GM12878 (cell line): ENCODE data around the gene ANLN. TPM values are rescaled to one million over a fixed set of nuclear protein-coding genes. Genes with fewer than 3 reads are reported as not detected.

Experiments used
- ATAC-seq: fragments of 200-7000 bp; cut with Tn5 transposase; 3 replicates; pipeline ENCODE4 v1.9.1; 2020; ENCODE audit warnings: mild to moderate bottlenecking, moderate library complexity
- BruUV-seq: library from RNA; stranded (reverse); fragments of 400-500 nt; replicated peaks from 2 replicates; lab custom pipeline; 2021; lab: Mats Ljungman, UMichigan
- CTCF ChIA-PET: fragments of 300-600 bp; sonication (Branson Sonifier 250); formaldehyde crosslinking; extraction: SDS; loops from one replicate; lab custom pipeline; 2021; ENCODE audit warnings: inconsistent platforms; lab: Yijun Ruan, JAX
- POLR2A ChIA-PET: fragments of 350-600 bp; formaldehyde crosslinking; extraction: SDS; loops from one replicate; lab custom pipeline; 2021; ENCODE audit warnings: inconsistent platforms; lab: Charles Lee
- RAD21 ChIA-PET: fragments of 300-600 bp; sonication (Branson Sonifier 250); formaldehyde crosslinking; loops from one replicate; lab custom pipeline; 2023; ENCODE audit warnings: antibody characterized with exemption; ENCODE audit not compliant: unreplicated experiment; lab: Charles Lee
- SMC1A ChIA-PET: fragments of 300-600 bp; sonication (Branson Sonifier 250); formaldehyde crosslinking; loops from one replicate; lab custom pipeline; 2023; ENCODE audit not compliant: unreplicated experiment, uncharacterized antibody; lab: Charles Lee
- DNase-seq: peaks from one replicate; pipeline ENCODE4 v3.0.0-alpha.2; 2011; ENCODE audit warnings: low read depth, low spot score
- FAIRE-seq: peaks from 3 replicates; lab custom pipeline; 2011; peaks lifted over from hg19 to GRCh38; lab: Jason Lieb, UNC
- H2AFZ ChIP-seq: 2 replicates; pipeline ENCODE4 v1.6.0; 2011; ENCODE audit warnings: low read depth, low read length, control low read depth; ENCODE audit not compliant: control insufficient read depth
- H3K27ac ChIP-seq: 2 replicates; pipeline ENCODE4 v1.5.1; 2011; ENCODE audit warnings: control low read depth; ENCODE audit not compliant: control insufficient read depth, insufficient read depth
- H3K27me3 ChIP-seq, 2 experiments: replicated peaks in 1 of 2; 2 replicates each; pipeline versions ENCODE4 v1.6.0 to v1.6.1; 2011; ENCODE audit warnings: low read length in 1 of 2; ENCODE audit not compliant: control insufficient read depth in 2 of 2, insufficient read depth in 2 of 2
- H3K36me3 ChIP-seq, 2 experiments: 2 replicates each; pipeline ENCODE4 v1.5.1; 2011; ENCODE audit warnings: low read length in 1 of 2; ENCODE audit not compliant: control insufficient read depth in 2 of 2, insufficient read depth in 2 of 2
- H3K4me1 ChIP-seq: 2 replicates; pipeline ENCODE4 v1.6.1; 2011; ENCODE audit warnings: mild to moderate bottlenecking, low read length, moderate library complexity, mixed read lengths; ENCODE audit not compliant: control insufficient read depth, insufficient read depth
- H3K4me2 ChIP-seq: 2 replicates; pipeline ENCODE4 v1.6.0; 2011; ENCODE audit warnings: control low read depth; ENCODE audit not compliant: control insufficient read depth, insufficient read depth
- H3K4me3 ChIP-seq: fragments of 200-600 bp; sonication (generic); 2 replicates; pipeline ENCODE4 v1.5.1; 2016
- H3K79me2 ChIP-seq: 2 replicates; pipeline ENCODE4 v1.6.0; 2011; ENCODE audit warnings: low read length; ENCODE audit not compliant: control insufficient read depth, insufficient read depth
- H3K9ac ChIP-seq: 2 replicates; pipeline ENCODE4 v1.8.0; 2011; ENCODE audit warnings: low read length, control low read depth, mixed read lengths; ENCODE audit not compliant: control insufficient read depth, insufficient read depth
- H3K9me3 ChIP-seq: replicated peaks from 3 replicates; pipeline ENCODE4 v1.5.1; 2011; ENCODE audit warnings: mild to moderate bottlenecking, low read length; ENCODE audit not compliant: control insufficient read depth, insufficient read depth
- H4K20me1 ChIP-seq: 2 replicates; pipeline ENCODE4 v1.6.0; 2011; ENCODE audit not compliant: control insufficient read depth, insufficient read depth
- BMI1 ChIP-seq: fragments of 450-650 bp; IDR thresholded peaks from 2 replicates; pipeline ENCODE4 v1.6.1; 2016; ENCODE audit warnings: mild to moderate bottlenecking, moderate library complexity, borderline replicate concordance
- CBX5 ChIP-seq: sonication (generic); IDR thresholded peaks from 2 replicates; pipeline ENCODE4 v1.6.1; 2016; ENCODE audit warnings: low read depth, moderate library complexity, mild to moderate bottlenecking, inconsistent platforms
- EGR1 ChIP-seq, 2 experiments: IDR thresholded peaks; 1 replicate in 1 of 2; 2 replicates in 1 of 2; pipeline ENCODE4 v1.6.1; 2011 to 2012; ENCODE audit warnings: low read depth in 2 of 2, low read length in 2 of 2, borderline replicate concordance in 1 of 2, mild to moderate bottlenecking in 1 of 2, moderate library complexity in 1 of 2
- ETV6 ChIP-seq, 2 experiments: fragments of 450-650 bp in 1 of 2; IDR thresholded peaks in 1 of 2; conservative IDR thresholded peaks in 1 of 2; 2 replicates each; pipeline ENCODE4 v1.6.1; 2014; ENCODE audit warnings: antibody characterized with exemption in 1 of 2, borderline replicate concordance in 1 of 2, low read depth in 1 of 2, mild to moderate bottlenecking in 1 of 2, moderate library complexity in 1 of 2
- HDAC2 ChIP-seq: fragments of 200-600 bp; sonication (generic); IDR thresholded peaks from 2 replicates; pipeline ENCODE4 v1.6.1; 2017
- IRF5 ChIP-seq: fragments of 450-650 bp; IDR thresholded peaks from 2 replicates; pipeline ENCODE4 v1.6.1; 2017; ENCODE audit warnings: borderline replicate concordance
- NFXL1 ChIP-seq: fragments of 450-650 bp; IDR thresholded peaks from 2 replicates; pipeline ENCODE4 v1.6.1; 2017; ENCODE audit warnings: antibody characterized with exemption, mild to moderate bottlenecking, borderline replicate concordance
- NR2F1 ChIP-seq: fragments of 450-650 bp; conservative IDR thresholded peaks from 2 replicates; pipeline ENCODE4 v1.6.1; 2017; ENCODE audit warnings: mild to moderate bottlenecking
- PKNOX1 ChIP-seq: fragments of 450-650 bp; IDR thresholded peaks from 2 replicates; pipeline ENCODE4 v1.6.1; 2016; ENCODE audit warnings: mild to moderate bottlenecking
- RAD21 ChIP-seq: IDR thresholded peaks from 2 replicates; pipeline ENCODE4 v1.6.1; 2011; ENCODE audit warnings: mild to moderate bottlenecking, low read depth, low read length, moderate library complexity; ENCODE audit not compliant: insufficient read depth
- RAD51 ChIP-seq: fragments of 450-650 bp; IDR thresholded peaks from 2 replicates; pipeline ENCODE4 v1.6.1; 2016; ENCODE audit warnings: moderate library complexity, mild to moderate bottlenecking, inconsistent platforms
- RB1 ChIP-seq: fragments of 450-650 bp; formaldehyde crosslinking; IDR thresholded peaks from 2 replicates; pipeline ENCODE4 v1.6.1; 2017; ENCODE audit warnings: mild to moderate bottlenecking, borderline replicate concordance
- RBBP5 ChIP-seq: fragments of 200-600 bp; sonication (generic); conservative IDR thresholded peaks from 2 replicates; pipeline ENCODE4 v1.6.1; 2016
- RUNX3 ChIP-seq: IDR thresholded peaks from 2 replicates; pipeline ENCODE4 v1.6.1; 2012; ENCODE audit warnings: low read length, inconsistent platforms
- SMAD5 ChIP-seq: IDR thresholded peaks from 2 replicates; pipeline ENCODE4 v1.6.1; 2016; ENCODE audit warnings: antibody characterized with exemption, low read depth
- STAT3 ChIP-seq: IDR thresholded peaks from 2 replicates; pipeline ENCODE4 v1.6.1; 2011; ENCODE audit warnings: low read depth, low read length, improper control_type of control experiment
- SUZ12 ChIP-seq: fragments of 200-600 bp; sonication (generic); IDR thresholded peaks from one replicate; pipeline ENCODE4 v1.6.1; 2018; ENCODE audit warnings: antibody characterized with exemption, mild to moderate bottlenecking; ENCODE audit not compliant: unreplicated experiment
- WRNIP1 ChIP-seq: IDR thresholded peaks from 2 replicates; pipeline ENCODE4 v1.6.1; 2011; ENCODE audit warnings: low read depth, low read length, improper control_type of control experiment, borderline replicate concordance
- ZNF274 ChIP-seq: IDR thresholded peaks from one replicate; pipeline ENCODE4 v1.8.0; 2011; ENCODE audit not compliant: insufficient read length, insufficient read depth
- WGBS: methylation state at CpG from one replicate; pipeline ENCODE4 v1.1.6; 2016; ENCODE audit warnings: low lambda C conversion rate; ENCODE audit not compliant: insufficient replicate concordance, insufficient coverage; ENCODE audit errors: missing lambda C conversion rate; 5-methylcytosine and 5-hydroxymethylcytosine counted together
- in situ Hi-C: fragments of 300-500 bp; cut with MboI; formaldehyde crosslinking; loops from 9 replicates; pipeline ENCODE4 v1.14.3; 2018; ENCODE audit warnings: mixed read lengths
- intact Hi-C: fragments of 100-400 bp; cut with micrococcal nuclease; formaldehyde crosslinking; loops from one replicate; pipeline ENCODE4 v1.14.2; 2022; ENCODE audit not compliant: unreplicated experiment
- polyA plus RNA-seq, 11 experiments: library from polyadenylated mRNA; depleted of rRNA in 4 of 11; unstranded in 6 of 11; stranded (reverse) in 5 of 11; fragments of >200 nt; fragmentation: Nextera tagmentation in 4 of 11; fragmentation: Illumina TruSeq in 1 of 11; extraction: Ambion mirVana in 4 of 11; extraction: Trizol in 1 of 11; gene quantifications; 1 replicate in 1 of 11; 2 replicates in 10 of 11; pipeline versions ENCODE4 v1.2.1 to v1.2.3, GENCODE V29; 2011 to 2016; ENCODE audit warnings: inconsistent platforms in 2 of 11, missing spikeins in 2 of 11, low read depth in 1 of 11
- total RNA-seq, 4 experiments: library from RNA; depleted of rRNA in 3 of 4; stranded (reverse); fragments of >200 nt in 3 of 4; fragmentation: Illumina TruSeq in 1 of 4; extraction: Trizol in 1 of 4; gene quantifications; 2 replicates each; pipeline versions ENCODE4 v1.2.1 to v1.2.3, GENCODE V29; 2013 to 2021

The ANLN gene
- total and polyA plus RNA-seq, 10 of the 15 experiments (the other 5 are each of a cell fraction or from before 2014, with no cell fraction given) = 9.5 to 32.1 (median 24.2) TPM

- H3K27ac ChIP-seq = no peak overlapping the region
- H3K4me2 ChIP-seq = no peak overlapping the region
- FAIRE-seq = no peak
- H3K36me3 ChIP-seq = no peaks in the 10 kb centered on the region
- TF ChIP-seq ZNF274 = no peak
- TF ChIP-seq WRNIP1 = no peak
- TF ChIP-seq STAT3 = no peak
- TF ChIP-seq EGR1 (IDR thresholded peaks at IDR 0.05; ENCODE audit: borderline replicate concordance in 1 of 2, low read depth in 2 of 2, low read length in 2 of 2) = no peak
- no peak for TF ChIP-seq HDAC2
- no peak for TF ChIP-seq ETV6 (conservative IDR thresholded peaks at IDR 0.05 in 1 of 2, IDR thresholded peaks at IDR 0.05 in 1 of 2; ENCODE audit: borderline replicate concordance in 1 of 2, low read depth in 1 of 2)
- TF ChIP-seq NR2F1 = no peak
- no peak for TF ChIP-seq RUNX3
- TF ChIP-seq RB1 = no peak
- no peak for TF ChIP-seq CBX5
- no peak for TF ChIP-seq RAD21
- TF ChIP-seq NFXL1 = no peak
- no peak for TF ChIP-seq SMAD5
- no peak for TF ChIP-seq BMI1
- no peak for TF ChIP-seq RAD51
- no peak for TF ChIP-seq IRF5
- TF ChIP-seq RBBP5 = no peak
- TF ChIP-seq PKNOX1 = no peak
- no peak for TF ChIP-seq SUZ12
- no peaks in the 10 kb centered on the region for H3K9me3 ChIP-seq
- ChIA-PET RAD21 (no interaction called here), CTCF (no interaction called here), SMC1A (no interaction called here), POLR2A (no interaction called here)
- H2AFZ ChIP-seq = no peak overlapping the region
- H4K20me1 ChIP-seq = no peaks in the 10 kb centered on the region
- no peak for DNase-seq
- intact Hi-C loops = no loop called here
- in situ Hi-C loops = no loop called here
- H3K4me3 ChIP-seq = no peak overlapping the region
- H3K79me2 ChIP-seq = no peaks in the 10 kb centered on the region
- H3K9ac ChIP-seq = no peak overlapping the region
- no peaks in the 10 kb centered on the region for H3K27me3 ChIP-seq
- WGBS = 80% methylated on average over 2 of the region's 2 CpGs
- H3K4me1 ChIP-seq = no peaks in the 10 kb centered on the region
- no TSS peak for BruUV-seq
- ATAC-seq = no peak
Observed at GRCh38 chr7:36349626-36350025, 40.0 kb upstream of the ANLN start.
